Stimulated activated naive CD8-positive, alpha-beta T cell treated with anti-CD3 and anti-CD28 coated beads, Interleukin-15, Interleukin-2, amounts not matched to agents 100 ng/mL and 50 ng/mL, for 24 hours (primary cell): ENCODE results near the gene ZCCHC7.

Experiments
- H3K27ac Mint-ChIP-seq: one replicate; pipeline ENCODE4 v1.8.0; 2021; ENCODE audit warnings: mild to moderate bottlenecking, mixed read lengths
- H3K27me3 Mint-ChIP-seq: one replicate; pipeline ENCODE4 v1.8.0; 2021; ENCODE audit warnings: mixed read lengths
- H3K36me3 Mint-ChIP-seq: one replicate; pipeline ENCODE4 v1.8.0; 2021; ENCODE audit warnings: low read depth, mixed read lengths
- H3K4me1 Mint-ChIP-seq: one replicate; pipeline ENCODE4 v1.8.0; 2021; ENCODE audit warnings: low read depth, mixed read lengths
- H3K4me3 Mint-ChIP-seq: one replicate; pipeline ENCODE4 v1.8.0; 2021; ENCODE audit warnings: mild to moderate bottlenecking, mixed read lengths
- H3K9me3 Mint-ChIP-seq: one replicate; pipeline ENCODE4 v1.8.0; 2021; ENCODE audit warnings: mixed read lengths

Gene ZCCHC7

DNA sequence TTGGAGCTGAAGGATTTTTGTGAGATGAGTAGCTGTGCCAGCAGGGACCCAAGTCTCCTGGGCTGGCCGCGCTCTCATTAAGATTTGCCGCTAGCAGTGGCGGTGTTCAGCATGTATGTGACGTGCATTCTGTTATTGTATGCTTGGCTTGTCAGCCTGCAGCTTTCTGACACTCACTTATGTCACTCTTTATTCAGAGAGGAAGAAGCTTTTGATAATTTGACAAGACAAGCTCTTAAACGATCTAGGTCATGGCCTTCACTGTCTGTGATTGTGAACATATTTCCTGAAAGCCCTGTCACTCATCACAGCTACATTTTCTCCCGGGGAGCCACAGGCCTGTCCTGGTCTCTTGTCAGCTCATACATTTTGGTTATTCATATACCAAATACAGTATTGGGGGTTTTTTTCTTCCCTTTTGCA, 203.9 kb downstream of the ZCCHC7 start:
- peaks cover 18% of the 10 kb centered on the region for H3K36me3 Mint-ChIP-seq
- H3K4me1 Mint-ChIP-seq: peaks cover 19% of the 10 kb centered on the region
- no peaks in the 10 kb centered on the region for H3K9me3 Mint-ChIP-seq
- no peaks in the 10 kb centered on the region for H3K27me3 Mint-ChIP-seq
- H3K4me3 Mint-ChIP-seq: no peak overlapping the region
- peak overlapping the region; percentile 78 for H3K27ac Mint-ChIP-seq

DNA sequence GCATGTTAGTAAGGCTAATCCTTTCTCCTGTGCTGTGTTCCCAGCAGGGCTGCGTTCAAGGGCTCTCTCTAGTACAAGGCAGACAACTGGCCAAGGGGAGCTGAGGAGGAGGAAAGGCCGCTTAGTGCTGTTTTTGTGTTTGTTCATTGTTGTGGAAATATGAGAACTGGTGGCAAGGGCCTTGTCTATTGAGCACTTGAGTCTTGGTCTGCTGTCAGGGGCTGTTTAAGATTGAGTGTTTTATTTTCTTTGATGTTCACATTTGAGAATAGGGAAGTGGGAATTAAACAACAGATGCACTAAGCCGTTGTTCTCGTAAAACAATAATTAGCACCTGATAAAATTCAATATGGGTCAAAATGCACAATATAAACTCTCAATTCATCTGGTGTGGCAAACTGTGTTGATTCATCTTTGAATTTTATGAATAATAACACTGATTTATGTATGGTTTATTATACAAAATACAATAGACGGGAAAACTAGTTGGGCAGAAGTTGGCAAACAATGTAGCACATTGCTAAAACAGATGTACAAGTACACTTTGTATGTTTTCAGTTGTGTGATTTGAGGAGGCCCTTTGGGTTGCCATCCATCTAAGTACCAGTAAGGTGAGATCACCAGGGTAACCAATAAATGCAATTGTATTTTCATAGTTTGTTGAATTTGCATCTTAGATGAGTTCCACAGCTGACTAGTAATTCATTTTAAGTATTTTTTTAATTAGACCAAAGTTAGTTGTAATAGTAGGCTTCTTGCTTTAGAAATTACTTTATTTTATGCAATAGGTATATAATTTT, 204.5 kb downstream of the ZCCHC7 start:
- Mint-ChIP-seq H3K27ac (peak overlapping the region; percentile 78), H3K27me3 (no peaks in the 10 kb centered on the region), H3K36me3 (peaks cover 12% of the 10 kb centered on the region), H3K4me3 (peak overlapping the region; percentile 35), H3K9me3 (no peaks in the 10 kb centered on the region), H3K4me1 (peaks cover 19% of the 10 kb centered on the region)

DNA sequence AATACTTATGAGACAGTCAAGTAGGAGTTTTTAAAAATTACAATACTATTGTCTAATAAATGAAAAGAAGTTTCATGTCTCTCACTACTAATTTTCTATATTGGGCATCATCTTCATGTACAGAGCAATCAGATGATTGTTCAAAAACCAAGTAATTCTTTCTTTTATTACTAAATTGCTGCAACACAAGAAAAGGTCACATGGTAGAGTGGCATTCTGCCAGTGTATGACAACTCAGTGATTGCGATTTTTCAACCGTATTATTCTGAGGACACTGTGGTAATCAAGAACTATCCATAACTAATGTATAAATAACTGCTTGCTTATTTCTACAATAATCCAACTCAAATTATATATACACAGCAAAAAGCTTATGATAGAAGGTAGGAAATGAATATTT, 205.4 kb downstream of the ZCCHC7 start:
- Mint-ChIP-seq H3K36me3 (peaks cover 6% of the 10 kb centered on the region), H3K27ac (peak overlapping the region; percentile 40), H3K4me3 (no peak overlapping the region), H3K4me1 (peaks cover 19% of the 10 kb centered on the region), H3K9me3 (no peaks in the 10 kb centered on the region), H3K27me3 (no peaks in the 10 kb centered on the region)

DNA sequence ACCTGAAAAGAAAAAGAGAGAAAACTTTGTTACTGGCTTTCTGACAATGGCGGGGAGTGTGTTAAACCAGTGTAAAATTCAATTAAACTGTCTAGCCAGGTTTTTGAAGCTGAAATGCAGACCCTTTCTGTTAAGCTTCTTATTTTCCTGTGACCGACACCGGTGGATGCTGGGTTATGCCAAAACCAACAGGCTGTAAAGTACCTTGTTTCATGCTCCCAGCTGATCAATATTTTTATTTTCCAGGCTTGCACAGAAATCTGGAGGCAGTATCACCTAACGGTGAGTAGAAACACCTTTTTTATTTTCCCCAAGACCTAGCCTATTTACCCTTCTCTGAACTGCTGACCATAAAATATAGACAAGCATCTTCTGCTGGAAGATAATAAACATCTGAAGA, 207.2 kb downstream of the ZCCHC7 start:
- Mint-ChIP-seq H3K4me3 (no peak overlapping the region), H3K36me3 (no peaks in the 10 kb centered on the region), H3K27me3 (no peaks in the 10 kb centered on the region), H3K4me1 (peaks cover 15% of the 10 kb centered on the region), H3K27ac (no peak overlapping the region), H3K9me3 (no peaks in the 10 kb centered on the region)

DNA sequence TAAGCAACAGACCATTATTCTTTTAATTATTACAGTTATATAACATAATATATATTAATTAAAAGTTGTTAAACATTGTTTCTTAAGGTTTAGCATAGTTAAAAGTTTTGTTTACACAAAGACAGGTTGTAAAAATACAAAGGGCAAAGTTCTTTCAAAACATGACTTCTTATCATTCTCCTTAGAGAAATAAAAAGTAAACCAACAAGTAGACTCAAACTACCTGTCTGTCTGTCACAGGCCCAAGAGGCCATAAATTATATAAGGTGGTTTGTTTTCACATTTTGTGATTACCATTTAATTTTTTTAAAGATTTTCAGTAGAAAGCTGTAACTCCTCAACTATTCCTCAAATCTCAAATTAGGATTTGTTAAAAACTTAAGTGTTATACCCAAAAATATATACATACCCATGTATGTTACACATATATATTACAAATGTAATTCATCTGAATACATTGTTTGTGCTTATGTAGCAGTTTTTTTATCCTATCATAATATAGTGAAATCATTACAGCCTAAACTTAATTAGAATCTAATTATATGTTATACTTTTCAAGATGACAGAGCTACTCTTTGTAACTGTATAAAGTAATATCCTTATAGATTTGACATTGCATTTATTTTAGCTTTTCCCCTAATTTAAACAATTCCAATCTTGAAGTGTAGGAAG, 208.3 kb downstream of the ZCCHC7 start:
- no peaks in the 10 kb centered on the region for H3K36me3 Mint-ChIP-seq
- no peaks in the 10 kb centered on the region for H3K9me3 Mint-ChIP-seq
- H3K27me3 Mint-ChIP-seq: no peaks in the 10 kb centered on the region
- no peak overlapping the region for H3K4me3 Mint-ChIP-seq
- H3K4me1 Mint-ChIP-seq: peaks cover 15% of the 10 kb centered on the region
- H3K27ac Mint-ChIP-seq: no peak overlapping the region

DNA sequence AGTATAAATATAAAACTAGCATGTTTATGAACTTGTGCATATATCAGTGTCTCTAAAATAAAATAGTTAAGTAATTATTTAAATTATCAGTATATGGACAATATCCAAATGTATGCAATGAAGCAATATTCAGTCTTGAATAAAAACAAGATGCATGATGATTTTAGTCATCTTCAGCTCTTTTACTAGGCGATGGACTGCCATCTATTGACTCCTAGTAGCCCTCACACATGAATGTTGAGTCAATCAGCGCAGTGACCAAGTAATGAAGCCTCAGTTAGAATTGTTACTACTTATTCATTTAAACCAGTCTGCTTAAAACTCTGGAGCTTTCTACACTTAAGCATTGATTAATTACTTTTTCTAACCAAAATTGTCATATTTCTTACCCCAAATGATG, 209.2 kb downstream of the ZCCHC7 start:
- no peaks in the 10 kb centered on the region for H3K27me3 Mint-ChIP-seq
- no peak overlapping the region for H3K27ac Mint-ChIP-seq
- H3K4me3 Mint-ChIP-seq: no peak overlapping the region
- no peaks in the 10 kb centered on the region for H3K9me3 Mint-ChIP-seq
- H3K36me3 Mint-ChIP-seq: no peaks in the 10 kb centered on the region
- H3K4me1 Mint-ChIP-seq: peaks cover 14% of the 10 kb centered on the region

DNA sequence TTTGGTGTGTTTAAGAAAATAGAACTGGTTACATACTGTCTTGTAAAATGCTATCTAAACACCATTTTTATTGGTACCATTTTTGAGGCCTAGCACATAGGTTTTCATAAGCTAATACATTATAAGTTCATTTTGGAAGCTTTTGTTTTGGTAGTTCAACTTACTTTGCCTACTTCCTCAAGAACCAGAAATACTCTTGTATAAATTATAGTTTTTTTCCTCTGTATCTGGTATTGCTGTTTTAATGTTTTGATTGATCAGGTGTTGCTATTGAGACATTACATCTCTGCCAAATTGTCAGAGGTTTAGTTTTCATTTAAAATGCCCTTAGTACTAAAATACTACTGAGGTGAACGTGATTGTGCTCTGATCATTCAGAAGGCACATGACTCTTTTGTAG, 211.5 kb downstream of the ZCCHC7 start:
- Mint-ChIP-seq H3K4me3 (no peak overlapping the region), H3K4me1 (peaks cover 14% of the 10 kb centered on the region), H3K36me3 (no peaks in the 10 kb centered on the region), H3K27ac (no peak overlapping the region), H3K27me3 (no peaks in the 10 kb centered on the region), H3K9me3 (no peaks in the 10 kb centered on the region)

DNA sequence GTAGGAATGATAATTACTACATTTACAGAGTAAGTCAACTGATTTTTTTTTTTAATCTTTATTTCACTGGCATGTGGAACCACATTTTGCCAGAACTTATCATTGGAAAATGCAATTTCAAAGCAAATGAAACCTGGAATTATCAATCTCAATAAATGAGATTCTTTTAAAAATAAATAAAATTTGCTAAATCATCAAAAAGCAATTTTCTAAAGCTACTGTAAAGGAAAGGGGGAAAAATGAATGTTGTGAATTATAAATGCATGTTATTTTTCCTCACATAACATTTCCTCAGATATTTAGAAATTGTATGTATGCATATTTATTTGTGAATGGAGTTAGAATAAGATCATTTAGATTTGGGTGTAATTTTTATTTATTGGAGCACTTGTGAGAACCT, 212.2 kb downstream of the ZCCHC7 start:
- Mint-ChIP-seq H3K36me3 (no peaks in the 10 kb centered on the region), H3K27me3 (no peaks in the 10 kb centered on the region), H3K9me3 (no peaks in the 10 kb centered on the region), H3K27ac (no peak overlapping the region), H3K4me1 (peaks cover 11% of the 10 kb centered on the region), H3K4me3 (no peak overlapping the region)

DNA sequence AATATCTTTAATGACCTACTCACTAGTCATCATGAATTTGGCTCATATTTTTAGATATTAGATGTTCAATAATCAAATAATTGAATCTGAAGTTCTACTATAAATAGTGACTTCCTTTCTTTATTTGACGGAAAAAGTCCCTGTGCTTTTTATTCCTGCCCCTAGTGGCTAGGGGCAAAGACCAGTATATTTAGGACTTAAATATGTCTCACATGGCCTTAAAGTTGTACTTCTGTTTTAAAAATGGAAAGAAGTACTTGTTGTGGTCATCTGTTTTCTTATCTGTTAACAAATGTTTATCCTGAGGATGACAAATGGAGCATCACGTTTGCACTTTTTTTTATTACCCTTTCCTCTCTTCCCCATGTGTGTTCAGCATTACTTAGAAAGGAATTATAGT, 212.9 kb downstream of the ZCCHC7 start:
- Mint-ChIP-seq H3K27me3 (no peaks in the 10 kb centered on the region), H3K4me1 (peaks cover 10% of the 10 kb centered on the region), H3K4me3 (no peak overlapping the region), H3K36me3 (no peaks in the 10 kb centered on the region), H3K9me3 (no peaks in the 10 kb centered on the region), H3K27ac (no peak overlapping the region)

DNA sequence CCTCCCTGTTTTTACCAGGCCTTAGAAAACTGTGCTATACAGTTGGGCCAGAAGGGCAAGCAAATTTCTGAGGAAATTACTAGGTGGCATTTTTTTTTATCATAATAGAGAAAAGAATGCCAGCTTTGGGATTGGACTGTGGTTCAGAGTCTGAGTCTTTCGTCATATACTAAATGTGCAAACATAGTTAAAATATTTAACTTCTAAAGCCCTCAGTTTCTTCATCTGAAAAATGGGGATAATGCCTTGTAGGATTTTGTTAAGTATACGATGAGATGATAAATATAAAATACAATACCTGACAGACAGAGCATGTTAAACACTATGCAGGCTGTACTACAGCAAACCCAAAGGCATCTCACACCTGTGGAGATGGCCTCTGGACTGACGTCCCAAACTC, 214.9 kb downstream of the ZCCHC7 start:
- peaks cover 11% of the 10 kb centered on the region for H3K4me1 Mint-ChIP-seq
- no peaks in the 10 kb centered on the region for H3K36me3 Mint-ChIP-seq
- H3K27me3 Mint-ChIP-seq: no peaks in the 10 kb centered on the region
- no peaks in the 10 kb centered on the region for H3K9me3 Mint-ChIP-seq
- H3K4me3 Mint-ChIP-seq: no peak overlapping the region
- no peak overlapping the region for H3K27ac Mint-ChIP-seq

DNA sequence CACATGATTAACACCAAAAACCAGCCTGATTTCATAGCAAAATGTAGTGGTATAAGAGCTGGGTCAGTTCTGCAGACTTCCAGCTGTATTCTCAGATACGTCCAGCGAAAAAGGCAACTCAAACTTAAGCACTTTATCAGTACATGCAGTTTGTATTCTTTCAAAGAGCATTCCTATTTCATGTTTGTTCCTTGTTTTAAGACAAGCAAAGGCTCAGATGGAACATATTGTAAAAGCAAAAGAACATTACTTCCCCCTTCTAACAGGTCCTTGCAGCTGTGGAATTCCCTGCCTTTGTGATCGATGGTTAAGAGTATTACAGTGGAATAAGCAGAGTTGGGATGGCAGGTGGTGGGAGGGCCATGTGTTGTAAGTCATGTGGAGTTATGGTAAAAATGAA, 215.8 kb downstream of the ZCCHC7 start:
- H3K4me3 Mint-ChIP-seq: no peak overlapping the region

DNA sequence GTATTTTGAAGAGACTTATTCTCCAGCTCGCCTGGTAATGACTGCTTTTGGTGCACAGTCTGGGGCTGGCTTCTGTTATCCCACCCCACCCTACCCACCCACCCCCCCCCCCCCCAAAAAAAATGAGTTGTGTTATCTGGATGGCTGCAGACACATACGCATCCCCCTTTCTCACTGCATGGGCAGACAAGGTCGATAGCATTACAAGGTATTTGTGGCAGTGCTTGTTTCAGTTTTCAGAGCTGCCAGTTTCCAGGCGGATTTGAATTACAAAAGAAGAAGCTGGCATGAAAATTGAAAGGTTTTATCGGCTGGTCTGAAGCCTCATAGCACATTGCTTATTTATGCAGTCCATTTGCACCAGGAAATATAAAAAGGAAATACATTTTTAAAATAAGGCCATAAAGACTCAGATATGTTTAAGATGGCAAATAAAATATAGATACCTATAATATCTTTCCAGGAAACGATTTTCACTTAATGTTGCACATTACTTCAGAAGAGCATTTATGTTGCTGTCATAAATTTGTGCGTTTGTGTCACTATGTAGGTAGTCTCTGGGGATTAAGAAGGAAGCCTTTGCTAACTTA, 217.0 kb downstream of the ZCCHC7 start:
- H3K4me1 Mint-ChIP-seq: peaks cover 11% of the 10 kb centered on the region
- no peaks in the 10 kb centered on the region for H3K9me3 Mint-ChIP-seq
- no peak overlapping the region for H3K27ac Mint-ChIP-seq
- no peaks in the 10 kb centered on the region for H3K36me3 Mint-ChIP-seq
- H3K4me3 Mint-ChIP-seq: no peak overlapping the region
- no peaks in the 10 kb centered on the region for H3K27me3 Mint-ChIP-seq

More for the DNA sequence above, 215.8 kb downstream of the ZCCHC7 start:
- Mint-ChIP-seq H3K9me3 (no peaks in the 10 kb centered on the region), H3K27me3 (no peaks in the 10 kb centered on the region), H3K36me3 (no peaks in the 10 kb centered on the region), H3K4me1 (peaks cover 11% of the 10 kb centered on the region), H3K27ac (no peak overlapping the region)

DNA sequence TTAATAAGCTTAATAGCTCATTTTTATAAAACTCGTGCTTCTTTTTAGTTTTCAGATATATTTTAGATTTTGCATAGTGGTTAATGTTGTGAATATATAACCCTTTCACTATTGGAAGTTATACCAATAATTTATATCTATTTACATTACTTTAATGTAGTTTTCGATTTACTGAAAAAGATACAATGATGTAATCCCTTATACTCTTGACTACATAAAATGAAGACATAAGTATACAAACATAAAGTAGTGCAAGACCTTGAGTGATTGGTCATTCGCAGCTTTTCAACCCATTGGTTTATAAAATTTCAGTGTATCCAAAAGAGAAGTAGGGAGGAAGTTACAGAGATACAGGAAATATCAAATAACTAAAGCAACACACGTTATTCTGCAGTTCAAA, 217.8 kb downstream of the ZCCHC7 start:
- Mint-ChIP-seq H3K27ac (peak overlapping the region; percentile 68), H3K9me3 (no peaks in the 10 kb centered on the region), H3K4me3 (no peak overlapping the region)

DNA sequence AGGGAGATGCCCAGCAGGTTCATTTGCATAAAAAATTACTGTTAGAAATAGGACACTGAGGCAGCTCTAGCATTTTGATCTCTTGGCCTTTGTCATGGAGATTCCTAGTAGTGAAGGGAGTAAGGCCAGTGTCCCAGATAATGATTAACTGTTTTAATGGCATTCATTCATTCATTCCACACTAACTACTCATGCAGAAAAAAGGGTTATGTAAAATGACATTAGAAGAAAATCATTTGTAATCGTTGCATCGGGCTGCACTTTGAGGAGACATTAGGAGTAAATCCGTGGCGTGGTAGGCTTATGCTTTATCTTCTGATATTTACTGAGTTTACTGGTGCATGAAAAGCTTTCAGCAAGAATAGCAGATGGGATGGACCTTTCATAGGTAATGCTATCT, 219.5 kb downstream of the ZCCHC7 start:
- Mint-ChIP-seq H3K36me3 (peaks cover 2% of the 10 kb centered on the region), H3K27me3 (no peaks in the 10 kb centered on the region), H3K9me3 (no peaks in the 10 kb centered on the region), H3K4me1 (peaks cover 11% of the 10 kb centered on the region), H3K4me3 (no peak overlapping the region), H3K27ac (no peak overlapping the region)

More for the DNA sequence above, 217.8 kb downstream of the ZCCHC7 start:
- H3K36me3 Mint-ChIP-seq: no peaks in the 10 kb centered on the region
- no peaks in the 10 kb centered on the region for H3K27me3 Mint-ChIP-seq
- peaks cover 11% of the 10 kb centered on the region for H3K4me1 Mint-ChIP-seq

DNA sequence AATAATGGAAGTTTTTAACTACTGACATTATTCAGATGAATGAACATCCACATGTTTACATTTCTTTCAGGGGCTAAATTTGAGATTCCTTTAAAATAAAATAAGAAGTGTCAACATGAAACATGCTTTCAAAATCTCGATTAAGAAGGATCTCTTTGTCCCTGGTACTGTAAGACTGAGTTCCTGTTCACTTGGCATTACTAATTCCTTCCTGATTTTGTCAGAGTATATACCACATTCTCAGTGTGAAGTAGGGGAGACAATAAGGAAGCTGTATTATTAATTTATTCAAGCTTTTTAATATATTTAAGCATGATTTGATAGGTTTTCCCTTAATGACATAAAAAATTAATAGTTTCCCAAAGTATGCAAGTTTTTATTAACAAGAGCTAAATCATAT, 220.6 kb downstream of the ZCCHC7 start:
- H3K4me3 Mint-ChIP-seq: no peak overlapping the region
- H3K27me3 Mint-ChIP-seq: no peaks in the 10 kb centered on the region
- peaks cover 6% of the 10 kb centered on the region for H3K36me3 Mint-ChIP-seq
- no peak overlapping the region for H3K27ac Mint-ChIP-seq
- peaks cover 11% of the 10 kb centered on the region for H3K4me1 Mint-ChIP-seq
- H3K9me3 Mint-ChIP-seq: no peaks in the 10 kb centered on the region
